ENCODE measurements around the gene FGF12. TPM values are rescaled to one million over a fixed set of nuclear protein-coding genes. Genes with fewer than 3 reads are reported as not detected.

Gene FGF12
- total RNA-seq, 2 donors from 2014 or later = 1.5 TPM; not detected in 1

GRCh38 chr3:192575879-192576506 is 151.3 kb downstream of the FGF12 start:
- Histone ChIP-seq H3K4me1 (ENCODE audit: control insufficient read depth in 1 of 2, low read depth in 2 of 2) (peaks cover 0 to 4% of the 10 kb centered on the region in 2 donors), H3K27me3 (replicated peaks; ENCODE audit: insufficient read depth) (no peaks in the 10 kb centered on the region), H3K4me3 (no peak overlapping the region), H3K27ac (no peak overlapping the region), H3K9me3 (no peaks in the 10 kb centered on the region), H3K36me3 (no peaks in the 10 kb centered on the region)
- TF ChIP-seq CTCF (IDR thresholded peaks at IDR 0.05) = no peak
- ATAC-seq (ENCODE audit: insufficient number of reproducible peaks, low FRiP score, low read depth) (no peak), DNase-seq (ENCODE audit: low spot score) (no peak)

GRCh38 chr3:192573240-192573639 is 154.1 kb downstream of the FGF12 start:
- Histone ChIP-seq H3K9me3 (no peaks in the 10 kb centered on the region), H3K27me3 (replicated peaks; ENCODE audit: insufficient read depth) (no peaks in the 10 kb centered on the region), H3K36me3 (no peaks in the 10 kb centered on the region), H3K4me1 (ENCODE audit: control insufficient read depth in 1 of 2, low read depth in 2 of 2) (peaks cover 0 to 4% of the 10 kb centered on the region in 2 donors), H3K27ac (no peak overlapping the region), H3K4me3 (no peak overlapping the region)
- DNase-seq (ENCODE audit: low spot score) (no peak), ATAC-seq (ENCODE audit: insufficient number of reproducible peaks, low FRiP score, low read depth) (no peak)
- no peak for TF ChIP-seq CTCF (IDR thresholded peaks at IDR 0.05)

GRCh38 chr3:192570821-192571791 is 156.2 kb downstream of the FGF12 start:
- TF ChIP-seq CTCF (IDR thresholded peaks at IDR 0.05) = no peak
- no peaks in the 10 kb centered on the region for H3K36me3 ChIP-seq
- peak overlapping the region; percentile 71 for H3K4me3 ChIP-seq
- DNase-seq (ENCODE audit: low spot score) (no peak), ATAC-seq (ENCODE audit: insufficient number of reproducible peaks, low FRiP score, low read depth) (peak; percentile 72)
- no peaks in the 10 kb centered on the region for H3K9me3 ChIP-seq
- no peaks in the 10 kb centered on the region for H3K27me3 ChIP-seq (replicated peaks; ENCODE audit: insufficient read depth)
- peak overlapping the region; percentile 23 to 33 for H3K27ac ChIP-seq
- H3K4me1 ChIP-seq (ENCODE audit: control insufficient read depth in 1 of 2, low read depth in 2 of 2) = peaks cover 0 to 4% of the 10 kb centered on the region in 2 donors

GRCh38 chr3:192570315-192570714 is 157.0 kb downstream of the FGF12 start:
- no peaks in the 10 kb centered on the region for H3K27me3 ChIP-seq (replicated peaks; ENCODE audit: insufficient read depth)
- H3K27ac ChIP-seq = no peak overlapping the region
- H3K9me3 ChIP-seq = no peaks in the 10 kb centered on the region
- H3K4me3 ChIP-seq = no peak overlapping the region
- no peak for TF ChIP-seq CTCF (IDR thresholded peaks at IDR 0.05)
- no peak for DNase-seq (ENCODE audit: low spot score)
- no peaks in the 10 kb centered on the region for H3K36me3 ChIP-seq
- H3K4me1 ChIP-seq (ENCODE audit: control insufficient read depth in 1 of 2, low read depth in 2 of 2) = peaks cover 0 to 4% of the 10 kb centered on the region in 2 donors
- ATAC-seq (ENCODE audit: insufficient number of reproducible peaks, low FRiP score, low read depth) = no peak

GRCh38 chr3:192566706-192567290 is 160.5 kb downstream of the FGF12 start:
- DNase-seq (ENCODE audit: low spot score) (peak; percentile 36), ATAC-seq (ENCODE audit: insufficient number of reproducible peaks, low FRiP score, low read depth) (peak; percentile 26)
- Histone ChIP-seq H3K27me3 (replicated peaks; ENCODE audit: insufficient read depth) (no peaks in the 10 kb centered on the region), H3K9me3 (no peaks in the 10 kb centered on the region), H3K27ac (no peak overlapping the region), H3K4me1 (ENCODE audit: control insufficient read depth in 1 of 2, low read depth in 2 of 2) (peaks cover 0 to 4% of the 10 kb centered on the region in 2 donors), H3K36me3 (no peaks in the 10 kb centered on the region), H3K4me3 (no peak overlapping the region)
- TF ChIP-seq CTCF (IDR thresholded peaks at IDR 0.05) = peak; percentile 74

All from thoracic aorta (tissue), 2 donors.